Activated T-cell treated with anti-CD3 and anti-CD28 coated beads, Interleukin-2, amount 50 U/mL, for 48 hours (primary cell): Measurements from ENCODE around the gene CLN3.
"Not testable (repeated sequence)": the region's sequence is repeated elsewhere in the genome, so short reads cannot be mapped to it uniquely, and the experiment has no call there.

Experiments
- DNase-seq, 2 experiments: peaks; one replicate each; pipeline ENCODE4 v3.0.0-alpha.2; 2020

Gene CLN3

GRCh38 chr16:28513484-28514181 is 21.8 kb upstream of the CLN3 start:
- DNase-seq, result no peak

- no peak for DNase-seq
These were observed 20.2 kb upstream of the CLN3 start for GRCh38 chr16:28511801-28512789.

DNA sequence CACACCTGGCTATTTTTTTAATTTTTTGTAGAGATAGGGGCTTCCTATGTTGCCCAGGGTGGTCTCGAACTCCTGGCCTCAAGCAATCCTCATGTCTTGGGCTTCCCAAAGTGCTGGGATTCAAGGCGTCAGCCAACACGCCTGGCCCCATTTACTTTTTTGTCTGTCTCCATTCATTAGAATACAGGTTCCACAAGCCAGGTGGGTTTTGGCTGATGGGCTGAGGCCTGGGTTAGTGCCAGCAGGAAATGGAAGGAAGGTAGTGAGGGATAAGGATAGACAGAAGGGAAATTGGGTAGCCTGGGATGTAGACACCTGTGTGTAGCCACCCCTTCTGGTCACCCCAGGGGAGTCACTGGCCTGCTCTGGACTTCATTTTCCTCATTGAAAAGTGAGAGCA is 19.2 kb upstream of the CLN3 start:
- DNase-seq, result no peak

- DNase-seq, result no peak
These were observed 13.7 kb upstream of the CLN3 start for GRCh38 chr16:28505489-28506137.

- DNase-seq, result no peak
These were observed 13.0 kb upstream of the CLN3 start for GRCh38 chr16:28504707-28505404.

- no peak for DNase-seq
These were observed 11.8 kb upstream of the CLN3 start for GRCh38 chr16:28503470-28504259.

- DNase-seq, result no peak
These were observed 10.4 kb upstream of the CLN3 start for GRCh38 chr16:28502290-28502689.

- DNase-seq, result no peak
These were observed 9.7 kb upstream of the CLN3 start for GRCh38 chr16:28501258-28502232.

DNA sequence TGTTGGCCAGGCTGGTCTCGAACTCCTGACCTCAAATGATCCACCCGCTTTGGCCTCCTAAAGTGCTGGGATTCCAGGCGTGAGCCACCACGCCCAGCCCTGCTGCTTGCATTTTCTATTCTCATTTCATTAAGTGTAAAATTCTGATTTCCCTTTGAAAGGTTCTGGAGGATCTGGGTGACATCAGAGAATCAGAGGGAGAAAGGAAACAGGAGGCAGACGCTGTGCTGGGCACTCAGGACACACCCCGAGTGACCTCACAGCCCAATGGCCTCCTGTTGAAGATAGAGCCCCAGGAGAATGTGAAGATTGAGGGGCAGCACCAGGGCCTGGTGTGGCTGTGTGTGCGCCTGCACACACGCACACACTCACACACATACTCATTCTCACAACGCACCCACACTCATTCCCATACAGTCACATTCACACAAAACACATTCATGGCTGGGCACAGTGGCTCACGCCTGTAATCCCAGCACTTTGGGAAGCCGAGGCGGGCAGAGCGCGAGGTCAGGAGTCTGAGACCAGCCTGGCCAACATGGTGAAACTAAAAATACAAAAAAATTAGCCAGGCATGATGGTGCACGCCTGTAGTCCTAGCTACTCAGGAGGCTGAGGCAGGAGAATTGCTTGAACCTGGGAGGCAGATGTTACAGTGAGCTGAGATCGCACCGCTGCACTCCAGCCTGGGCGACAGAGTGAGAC is 8.8 kb upstream of the CLN3 start:
- DNase-seq, result not testable (repeated sequence)

- no peak for DNase-seq
These were observed 8.0 kb upstream of the CLN3 start for GRCh38 chr16:28499854-28500253.

- no peak for DNase-seq
These were observed 7.0 kb upstream of the CLN3 start for GRCh38 chr16:28498666-28499381.

DNA sequence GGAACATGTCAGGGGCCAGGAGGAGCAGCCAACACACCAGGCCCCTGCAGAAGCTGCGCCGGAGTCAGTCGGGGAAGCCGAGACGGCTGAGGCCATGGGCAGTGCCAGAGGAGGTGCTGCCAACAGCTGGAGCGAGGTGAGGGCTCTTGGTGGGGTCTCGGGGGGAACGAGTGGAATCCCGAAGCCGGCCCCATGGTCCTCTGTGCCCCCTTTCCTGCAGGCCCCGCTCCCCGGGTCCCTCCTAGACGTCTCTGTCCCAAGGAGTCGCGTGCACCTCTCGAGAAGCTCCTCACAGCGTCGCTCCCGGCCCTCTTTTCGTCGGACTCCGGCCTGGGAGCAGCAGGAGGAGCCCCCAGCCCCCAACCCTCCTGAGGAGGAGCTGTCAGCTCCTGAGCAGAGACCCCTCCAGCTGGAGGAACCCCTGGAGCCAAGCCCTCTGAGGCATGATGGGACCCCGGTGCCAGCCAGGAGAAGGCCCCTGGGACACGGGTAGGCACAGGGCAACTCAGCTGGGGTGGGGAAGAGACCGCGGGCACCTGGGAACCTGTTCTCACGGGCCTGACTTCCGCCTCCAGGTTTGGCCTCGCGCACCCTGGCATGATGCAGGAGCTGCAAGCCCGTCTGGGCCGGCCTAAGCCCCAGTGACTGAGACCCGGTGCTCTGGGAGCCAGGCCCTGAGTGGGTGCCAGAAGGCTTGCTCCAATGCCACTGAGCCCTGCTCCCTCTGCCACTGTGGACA is 6.2 kb upstream of the CLN3 start:
- no peak for DNase-seq

DNA sequence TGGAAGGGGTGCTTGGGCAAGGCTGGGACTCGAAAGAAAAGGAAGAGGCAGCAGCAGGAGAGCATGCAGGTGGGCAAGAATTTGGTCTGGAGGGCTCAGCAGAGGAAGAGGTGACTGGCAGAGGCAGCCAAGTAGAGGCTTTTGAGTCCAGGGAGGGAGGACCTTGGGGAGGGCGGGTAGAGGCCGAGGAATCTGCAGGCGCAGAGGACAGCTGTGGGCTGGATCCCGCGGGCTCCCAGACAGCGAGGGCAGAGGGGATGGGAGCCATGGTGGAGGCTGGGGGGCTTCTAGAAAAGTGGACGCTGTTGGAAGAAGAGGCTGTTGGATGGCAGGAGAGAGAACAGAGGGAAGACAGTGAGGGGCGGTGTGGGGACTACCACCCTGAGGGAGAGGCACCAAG is 5.5 kb upstream of the CLN3 start:
- no peak for DNase-seq

GRCh38 chr16:28496844-28497243 is 5.0 kb upstream of the CLN3 start:
- DNase-seq, result no peak

DNA sequence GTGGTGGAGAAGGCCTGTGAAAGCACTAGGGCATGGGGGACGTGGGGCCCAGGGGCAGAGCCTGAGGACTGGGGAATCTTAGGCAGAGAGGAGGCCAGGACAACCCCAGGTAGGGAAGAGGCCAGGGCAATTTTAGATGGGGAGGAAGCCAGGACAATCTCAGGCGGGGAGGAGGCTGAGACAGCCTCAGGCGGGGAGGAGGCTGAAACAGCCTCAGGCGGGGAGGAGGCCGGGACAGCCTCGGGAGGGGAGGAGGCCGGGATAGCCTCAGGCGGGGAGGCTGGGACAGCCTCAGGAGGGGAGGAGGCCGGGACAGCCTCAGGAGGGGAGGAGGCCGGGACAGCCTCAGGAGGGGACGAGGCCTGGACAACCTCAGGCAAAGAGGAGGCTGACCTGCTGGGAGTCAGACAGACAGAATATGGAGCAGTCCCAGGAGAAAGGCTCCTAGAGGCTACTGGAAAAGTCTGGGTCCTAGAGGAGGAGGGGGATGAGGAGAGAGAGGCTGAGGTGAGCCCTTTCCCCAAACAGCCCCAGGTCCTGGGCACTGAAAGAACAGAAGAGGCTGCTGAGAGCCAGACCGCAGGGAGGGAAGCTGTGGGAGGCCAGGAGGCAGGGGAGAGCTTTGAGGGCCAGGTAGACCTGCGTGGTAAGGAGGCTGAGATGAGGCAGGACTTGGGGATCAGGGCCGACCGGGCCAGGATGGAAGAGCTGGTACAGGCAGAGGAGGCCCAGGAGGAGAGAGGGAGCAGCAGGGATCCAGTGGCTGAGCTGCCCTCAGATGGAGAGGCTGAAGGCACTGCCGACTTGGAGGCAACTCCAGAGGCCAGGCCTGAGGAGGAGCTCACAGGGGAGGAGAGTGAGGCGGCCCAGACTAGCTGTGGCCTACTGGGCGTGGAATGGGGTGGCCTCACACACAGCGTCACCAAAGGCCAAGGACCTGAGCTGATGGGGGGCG is 4.2 kb upstream of the CLN3 start:
- DNase-seq, result no peak

GRCh38 chr16:28495098-28495793 is 3.4 kb upstream of the CLN3 start:
- DNase-seq, result peak; percentile 33 to 39
